HG03175 (cell line): ENCODE measurements around the gene RGCC.

ENCODE experiments used
- ATAC-seq: cut with Tn5 transposase; IDR thresholded peaks from one replicate; pipeline ENCODE4 v1.9.1; 2021; ENCODE audit warnings: mild to moderate bottlenecking, moderate library complexity; ENCODE audit not compliant: unreplicated experiment

The RGCC gene

GRCh38 chr13:41514853-41515395 lies 57.6 kb downstream of the RGCC start:
- ATAC-seq = no peak

- no peak for ATAC-seq
Observed at GRCh38 chr13:41515491-41516139, 58.3 kb downstream of the RGCC start.

- ATAC-seq = no peak
Observed at GRCh38 chr13:41516166-41516565, 58.8 kb downstream of the RGCC start.

- ATAC-seq = no peak
Observed at GRCh38 chr13:41516760-41517159, 59.4 kb downstream of the RGCC start.

GRCh38 chr13:41520016-41520659 lies 62.8 kb downstream of the RGCC start:
- no peak for ATAC-seq
